Fibroblast of mammary gland (primary cell): Measurements from ENCODE around the gene CDH5.
"Not testable (repeated sequence)": the region's sequence is repeated elsewhere in the genome, so short reads cannot be mapped to it uniquely, and the experiment has no call there.

Experiments
- DNase-seq: peaks from one replicate; pipeline ENCODE4 v3.0.0-alpha.2; 2010; ENCODE audit warnings: low read depth
- H3K4me3 ChIP-seq: 2 replicates; pipeline ENCODE4 v1.5.1; 2011; ENCODE audit warnings: low read depth, mild to moderate bottlenecking, low read length, moderate library complexity; ENCODE audit not compliant: control insufficient read depth
- TF ChIP-seq, protein P1 (sequence below): conservative IDR thresholded peaks from 2 replicates; pipeline ENCODE4 v1.5.1; 2011; ENCODE audit warnings: low read depth, low read length, inconsistent platforms; ENCODE audit not compliant: control insufficient read depth, insufficient read depth

The CDH5 gene

DNA sequence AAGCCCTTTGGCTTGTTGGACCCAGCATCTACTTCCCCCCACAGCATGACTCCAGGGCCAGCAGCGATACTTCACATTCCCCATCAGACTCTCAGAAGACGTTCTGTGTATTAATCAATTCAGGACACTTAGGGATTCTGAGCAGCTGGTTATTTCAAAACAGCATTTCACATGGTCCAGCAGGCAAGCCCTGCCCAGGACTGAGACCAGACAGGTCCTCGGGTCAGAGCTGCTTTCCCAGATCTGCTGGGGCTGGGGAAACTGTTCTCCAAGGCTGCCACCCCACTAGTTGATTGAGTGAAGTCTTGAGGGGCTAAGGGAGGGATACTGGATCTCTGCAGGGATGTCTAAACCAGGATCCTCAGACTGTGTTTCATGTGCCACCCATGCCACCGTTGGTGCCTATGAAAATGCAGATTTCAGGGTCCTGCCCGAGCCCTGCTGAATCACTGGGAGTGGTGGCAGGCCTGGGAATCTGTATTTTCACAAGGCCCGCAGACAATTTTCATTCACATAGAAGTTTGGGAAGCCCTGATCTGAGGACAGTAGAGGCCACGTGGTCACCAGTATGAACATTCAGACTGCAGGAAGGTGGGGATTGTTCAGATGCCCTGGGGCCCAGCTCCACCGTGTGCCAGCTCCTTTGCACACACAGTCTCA, 40.6 kb upstream of the CDH5 start:
- H3K4me3 ChIP-seq, result no peak overlapping the region
- no peak for DNase-seq
- TF ChIP-seq, protein P1, sequence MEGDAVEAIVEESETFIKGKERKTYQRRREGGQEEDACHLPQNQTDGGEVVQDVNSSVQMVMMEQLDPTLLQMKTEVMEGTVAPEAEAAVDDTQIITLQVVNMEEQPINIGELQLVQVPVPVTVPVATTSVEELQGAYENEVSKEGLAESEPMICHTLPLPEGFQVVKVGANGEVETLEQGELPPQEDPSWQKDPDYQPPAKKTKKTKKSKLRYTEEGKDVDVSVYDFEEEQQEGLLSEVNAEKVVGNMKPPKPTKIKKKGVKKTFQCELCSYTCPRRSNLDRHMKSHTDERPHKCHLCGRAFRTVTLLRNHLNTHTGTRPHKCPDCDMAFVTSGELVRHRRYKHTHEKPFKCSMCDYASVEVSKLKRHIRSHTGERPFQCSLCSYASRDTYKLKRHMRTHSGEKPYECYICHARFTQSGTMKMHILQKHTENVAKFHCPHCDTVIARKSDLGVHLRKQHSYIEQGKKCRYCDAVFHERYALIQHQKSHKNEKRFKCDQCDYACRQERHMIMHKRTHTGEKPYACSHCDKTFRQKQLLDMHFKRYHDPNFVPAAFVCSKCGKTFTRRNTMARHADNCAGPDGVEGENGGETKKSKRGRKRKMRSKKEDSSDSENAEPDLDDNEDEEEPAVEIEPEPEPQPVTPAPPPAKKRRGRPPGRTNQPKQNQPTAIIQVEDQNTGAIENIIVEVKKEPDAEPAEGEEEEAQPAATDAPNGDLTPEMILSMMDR, result no peak

DNA sequence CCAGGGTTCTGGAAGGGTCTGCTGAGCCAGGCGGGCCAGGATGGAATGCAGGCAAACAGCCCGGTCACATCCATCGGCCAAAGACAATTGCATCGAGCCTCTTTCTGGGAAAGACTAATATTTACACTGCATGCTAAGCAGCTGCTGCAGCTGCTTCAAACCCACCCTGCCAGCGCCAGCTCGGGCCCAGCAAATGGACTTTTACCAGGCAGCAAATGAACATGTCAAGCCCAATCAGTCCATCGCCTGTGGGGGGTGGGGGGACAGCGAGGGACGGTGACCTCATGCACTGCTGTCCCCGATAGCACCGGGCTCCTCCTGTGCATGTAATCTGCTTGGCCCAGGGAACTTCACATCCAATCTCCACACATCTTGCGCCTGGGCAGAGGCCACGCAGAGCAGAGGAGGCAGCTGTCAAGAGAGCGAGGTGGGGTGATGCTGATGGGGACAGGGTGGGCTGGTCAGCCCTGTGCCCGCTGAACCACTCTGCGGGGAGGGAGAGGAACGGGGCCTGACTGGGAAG, 39.4 kb upstream of the CDH5 start:
- H3K4me3 ChIP-seq, result no peak overlapping the region

DNA sequence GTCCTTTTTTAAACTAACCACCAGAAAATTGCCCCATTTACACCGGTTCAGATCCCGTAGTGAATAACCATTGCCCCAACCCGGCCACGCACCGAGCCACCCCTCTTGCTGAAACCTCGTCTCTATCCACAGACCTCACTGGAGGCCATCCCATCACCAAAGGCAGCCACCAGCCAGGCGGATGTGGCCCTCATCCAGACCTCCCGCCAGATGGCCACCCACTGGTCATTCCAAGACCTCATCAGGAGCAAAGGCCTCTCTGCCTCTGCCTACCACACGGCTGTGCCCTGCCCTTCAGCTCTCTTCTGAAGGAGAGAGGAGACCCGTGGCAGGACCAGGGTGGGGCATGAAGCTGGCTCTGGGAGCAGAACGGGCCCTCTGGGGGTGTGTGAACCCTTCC, 38.2 kb upstream of the CDH5 start:
- no peak overlapping the region for H3K4me3 ChIP-seq
- TF ChIP-seq, protein P1, result no peak
- DNase-seq, result no peak

More for the DNA sequence above, 39.4 kb upstream of the CDH5 start:
- TF ChIP-seq, protein P1, result no peak
- no peak for DNase-seq

DNA sequence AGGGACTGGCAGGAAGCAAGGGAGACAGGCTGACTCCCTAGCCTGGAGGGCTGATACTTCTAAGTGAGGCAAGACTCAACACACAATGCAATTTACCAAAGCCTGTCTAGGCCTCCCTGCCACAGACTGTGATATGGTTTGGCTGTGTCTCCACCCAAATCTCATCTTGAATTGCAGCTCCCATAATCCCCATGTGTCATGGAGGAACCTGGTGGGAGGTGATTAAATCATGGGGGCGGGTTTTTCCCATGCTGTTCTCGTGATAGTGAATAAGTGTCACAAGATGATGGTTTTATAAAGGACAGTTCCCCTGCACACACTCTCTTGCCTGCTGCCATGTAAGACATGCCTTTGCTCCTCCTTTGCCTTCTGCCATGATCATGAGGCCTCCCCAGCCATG, 35.0 kb upstream of the CDH5 start:
- not testable (repeated sequence) for H3K4me3 ChIP-seq, DNase-seq

DNA sequence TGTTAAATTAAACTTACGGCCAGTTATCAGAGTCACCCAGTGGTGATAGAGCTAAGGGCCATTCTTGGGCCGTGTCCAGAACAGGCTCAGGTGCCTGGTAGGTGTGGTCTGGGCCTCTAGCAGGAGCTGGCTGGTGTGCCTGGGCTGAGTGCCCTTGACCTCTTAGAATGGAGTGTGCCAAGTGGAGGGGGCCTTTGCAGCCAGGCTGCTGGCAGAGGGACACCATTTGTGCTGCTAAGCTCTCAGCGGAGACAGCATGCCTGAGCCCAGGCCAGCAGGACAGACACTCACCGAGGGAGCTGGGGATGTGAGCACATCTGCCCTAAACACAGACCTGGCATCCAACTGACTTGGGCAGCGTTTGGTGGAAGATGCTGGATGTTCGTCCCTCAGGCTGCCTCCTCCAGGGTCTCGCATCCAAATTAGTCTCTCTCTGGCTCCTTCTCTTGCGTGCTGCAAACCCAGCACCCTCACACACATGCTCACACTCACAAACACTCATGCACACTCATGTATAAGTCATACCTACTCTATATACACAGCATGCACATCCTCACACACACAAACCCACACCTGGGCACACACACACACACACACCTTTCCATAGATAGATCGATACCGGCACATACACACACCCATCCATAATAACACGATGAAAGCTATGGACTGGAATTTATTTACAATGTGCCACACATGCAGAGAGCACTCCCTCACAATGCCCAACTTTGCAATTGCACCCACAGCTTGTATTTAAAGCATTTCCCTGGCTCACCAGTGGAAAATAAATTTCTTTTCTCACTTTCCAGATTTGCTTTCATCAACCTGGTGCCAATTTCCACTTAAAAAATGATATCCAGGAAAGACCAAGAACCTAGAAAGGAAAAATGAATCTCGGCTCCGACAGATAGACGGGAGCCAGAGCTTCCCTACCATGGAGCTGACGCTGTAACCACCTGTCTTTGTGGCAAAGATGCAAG, 33.6 kb upstream of the CDH5 start:
- no peak overlapping the region for H3K4me3 ChIP-seq
- DNase-seq, result no peak
- TF ChIP-seq, protein P1, result no peak

DNA sequence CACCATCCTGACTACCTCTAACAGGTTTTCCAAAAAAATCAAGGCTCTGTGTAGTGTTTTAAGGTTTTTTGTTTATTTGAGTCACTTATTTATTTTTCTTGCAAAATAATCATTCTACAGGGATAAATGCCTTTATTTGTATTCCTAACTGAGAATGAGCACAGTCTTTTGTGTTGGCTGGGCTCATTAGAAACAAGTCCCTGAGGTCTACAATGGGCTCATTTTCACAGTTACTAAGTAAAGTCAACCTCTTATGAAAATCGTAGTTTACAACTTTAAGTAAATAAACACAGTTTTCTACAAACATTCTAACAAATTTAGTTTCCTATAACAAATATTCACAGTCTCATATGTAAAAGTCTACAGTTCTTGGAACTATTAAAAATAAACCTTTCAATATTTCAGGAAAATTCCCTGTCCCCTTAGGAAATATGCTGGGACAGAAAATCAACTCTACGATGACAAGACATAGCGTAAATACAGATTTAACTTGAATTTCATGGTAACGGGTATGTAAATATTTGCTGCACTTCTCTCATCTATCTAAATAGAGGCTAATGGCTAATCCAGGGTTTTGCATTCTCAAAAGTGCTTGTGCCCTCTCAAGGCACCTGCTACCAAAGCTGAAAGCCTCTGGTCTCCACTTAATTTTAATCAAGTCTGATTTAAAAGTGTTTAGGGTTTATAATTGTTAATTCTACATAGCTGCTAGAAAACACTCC, 31.5 kb upstream of the CDH5 start:
- DNase-seq, result no peak
- H3K4me3 ChIP-seq, result no peak overlapping the region
- TF ChIP-seq, protein P1, result no peak
